BJ (cell line): ENCODE data around the gene ZGPAT. TPM values are rescaled to one million over a fixed set of nuclear protein-coding genes. Genes with fewer than 3 reads are reported as not detected.
"Not testable (repeated sequence)": the region's sequence is repeated elsewhere in the genome, so short reads cannot be mapped to it uniquely, and the experiment has no call there.

Source experiments
- CTCF ChIA-PET: fragments of 350-600 bp; formaldehyde crosslinking; extraction: SDS; loops from one replicate; lab custom pipeline; 2021; ENCODE audit warnings: antibody characterized with exemption, inconsistent platforms; lab: Yijun Ruan, JAX
- POLR2A ChIA-PET: fragments of 300-600 bp; sonication (Branson Sonifier 250); formaldehyde crosslinking; extraction: SDS; loops from one replicate; lab custom pipeline; 2021; ENCODE audit warnings: antibody characterized with exemption; lab: Charles Lee
- DNase-seq: peaks from one replicate; pipeline ENCODE4 v3.0.0-alpha.2; 2011; ENCODE audit warnings: low read depth
- H3K27me3 ChIP-seq: 2 replicates; pipeline ENCODE4 v1.6.0; 2011; ENCODE audit warnings: low read length; ENCODE audit not compliant: control insufficient read depth, insufficient read depth
- H3K36me3 ChIP-seq: 2 replicates; pipeline ENCODE4 v1.5.1; 2011; ENCODE audit warnings: low read length; ENCODE audit not compliant: control insufficient read depth, insufficient read depth
- H3K4me3 ChIP-seq: 2 replicates; pipeline ENCODE4 v1.5.1; 2011; ENCODE audit warnings: low read depth, mild to moderate bottlenecking, control low read depth, low read length
- polyA plus RNA-seq: library from polyadenylated mRNA; depleted of rRNA; stranded (reverse); fragments of >200 nt; gene quantifications from 2 replicates; pipeline ENCODE4 v1.2.3, GENCODE V29; 2011
- TF ChIP-seq, protein P1 (sequence below): IDR thresholded peaks from 2 replicates; pipeline ENCODE4 v1.5.1; 2011; ENCODE audit warnings: low read depth, mild to moderate bottlenecking, control low read depth, inconsistent platforms, low read length, moderate library complexity; ENCODE audit not compliant: insufficient read depth

ZGPAT gene
- polyA plus RNA-seq, 1 experiment = 15.9 TPM

DNA sequence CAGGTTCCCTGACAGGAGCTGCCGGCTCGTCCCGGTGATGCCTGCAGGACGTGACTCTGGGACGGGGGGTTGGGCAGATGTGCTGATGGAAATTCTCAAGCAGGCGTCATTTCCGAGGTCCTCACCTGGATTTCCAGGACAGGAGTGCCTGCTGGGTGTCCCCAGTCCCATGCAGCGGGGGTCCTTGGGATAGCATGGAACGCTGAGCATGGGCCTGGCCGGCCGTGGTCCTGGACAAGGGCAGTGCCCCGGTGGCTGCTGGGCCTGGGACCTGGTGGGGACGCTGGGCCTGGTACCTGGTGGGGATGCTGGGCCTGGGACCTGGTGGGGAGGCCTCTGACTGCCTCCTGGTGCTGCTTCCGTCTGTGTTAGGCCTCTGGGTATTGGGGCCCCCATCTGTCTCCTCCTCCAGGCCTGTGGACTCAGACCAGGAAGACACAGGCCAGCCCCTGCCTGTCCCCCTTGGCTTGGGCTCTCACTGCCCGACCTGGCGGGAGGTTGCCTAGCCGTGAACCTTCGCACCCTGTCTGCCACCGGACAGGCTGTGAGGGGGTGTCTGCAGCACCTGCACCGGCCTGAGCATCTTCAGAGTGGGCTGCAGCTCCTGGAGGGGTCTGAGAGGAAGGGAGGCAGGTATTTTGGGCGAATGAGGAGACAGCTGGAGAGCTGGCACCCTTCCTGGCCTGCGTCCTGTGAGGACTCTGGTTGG is 43.5 kb upstream of the ZGPAT start:
- no peak for DNase-seq
- TF ChIP-seq, protein P1, sequence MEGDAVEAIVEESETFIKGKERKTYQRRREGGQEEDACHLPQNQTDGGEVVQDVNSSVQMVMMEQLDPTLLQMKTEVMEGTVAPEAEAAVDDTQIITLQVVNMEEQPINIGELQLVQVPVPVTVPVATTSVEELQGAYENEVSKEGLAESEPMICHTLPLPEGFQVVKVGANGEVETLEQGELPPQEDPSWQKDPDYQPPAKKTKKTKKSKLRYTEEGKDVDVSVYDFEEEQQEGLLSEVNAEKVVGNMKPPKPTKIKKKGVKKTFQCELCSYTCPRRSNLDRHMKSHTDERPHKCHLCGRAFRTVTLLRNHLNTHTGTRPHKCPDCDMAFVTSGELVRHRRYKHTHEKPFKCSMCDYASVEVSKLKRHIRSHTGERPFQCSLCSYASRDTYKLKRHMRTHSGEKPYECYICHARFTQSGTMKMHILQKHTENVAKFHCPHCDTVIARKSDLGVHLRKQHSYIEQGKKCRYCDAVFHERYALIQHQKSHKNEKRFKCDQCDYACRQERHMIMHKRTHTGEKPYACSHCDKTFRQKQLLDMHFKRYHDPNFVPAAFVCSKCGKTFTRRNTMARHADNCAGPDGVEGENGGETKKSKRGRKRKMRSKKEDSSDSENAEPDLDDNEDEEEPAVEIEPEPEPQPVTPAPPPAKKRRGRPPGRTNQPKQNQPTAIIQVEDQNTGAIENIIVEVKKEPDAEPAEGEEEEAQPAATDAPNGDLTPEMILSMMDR = no peak
- ChIA-PET POLR2A (interaction anchor here (0.7 kb wide), 1 partner anchor 1566 kb away, joined by 4 read pairs; no protein-coding TSS in a partner anchor), CTCF (no interaction called here)
- Histone ChIP-seq H3K36me3 (peaks cover 50% of the 10 kb centered on the region), H3K27me3 (no peaks in the 10 kb centered on the region), H3K4me3 (no peak overlapping the region)

DNA sequence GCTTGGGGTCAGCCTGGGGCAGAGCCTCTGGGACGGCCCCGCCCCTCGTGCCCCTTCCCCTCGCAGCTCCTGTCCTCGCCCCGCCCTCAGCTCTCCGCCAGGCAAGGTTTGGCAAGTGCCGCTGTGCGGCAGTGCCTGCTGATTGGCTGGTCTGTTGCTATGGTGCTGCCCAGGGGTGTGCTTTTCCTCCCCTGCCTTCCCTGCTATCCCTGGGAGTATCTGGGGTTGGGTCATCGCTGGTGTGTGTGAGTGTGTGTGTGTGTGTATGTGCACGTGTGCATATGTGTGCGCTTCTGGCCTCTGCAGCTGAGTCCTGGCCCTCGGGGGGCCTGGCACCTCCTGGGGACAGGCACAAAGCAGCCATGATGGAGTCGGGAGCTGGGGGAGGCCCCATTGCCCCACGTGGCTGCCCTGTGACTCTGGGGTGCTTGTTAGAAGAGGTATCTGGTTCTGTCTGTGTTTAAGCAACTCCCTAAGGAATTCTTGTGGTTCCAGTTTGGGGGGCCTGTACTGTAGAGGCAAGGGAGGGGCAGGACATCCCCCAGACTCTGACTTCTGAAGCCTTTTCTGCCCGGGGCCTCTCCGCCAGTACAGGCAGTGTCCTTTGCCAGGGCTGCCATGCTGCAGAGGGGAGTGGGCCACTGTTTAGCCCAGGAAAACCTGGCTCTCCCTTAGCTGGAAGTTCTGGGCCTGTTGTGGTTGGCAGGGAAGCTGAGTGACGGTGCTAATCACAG is 42.8 kb upstream of the ZGPAT start:
- ChIA-PET CTCF (no interaction called here), POLR2A (interaction anchor here (0.7 kb wide), 1 partner anchor 1567 kb away, joined by 4 read pairs; no protein-coding TSS in a partner anchor)
- TF ChIP-seq, protein P1 = no peak
- no peak for DNase-seq
- H3K4me3 ChIP-seq = no peak overlapping the region
- peaks cover 50% of the 10 kb centered on the region for H3K36me3 ChIP-seq
- H3K27me3 ChIP-seq = no peaks in the 10 kb centered on the region

DNA sequence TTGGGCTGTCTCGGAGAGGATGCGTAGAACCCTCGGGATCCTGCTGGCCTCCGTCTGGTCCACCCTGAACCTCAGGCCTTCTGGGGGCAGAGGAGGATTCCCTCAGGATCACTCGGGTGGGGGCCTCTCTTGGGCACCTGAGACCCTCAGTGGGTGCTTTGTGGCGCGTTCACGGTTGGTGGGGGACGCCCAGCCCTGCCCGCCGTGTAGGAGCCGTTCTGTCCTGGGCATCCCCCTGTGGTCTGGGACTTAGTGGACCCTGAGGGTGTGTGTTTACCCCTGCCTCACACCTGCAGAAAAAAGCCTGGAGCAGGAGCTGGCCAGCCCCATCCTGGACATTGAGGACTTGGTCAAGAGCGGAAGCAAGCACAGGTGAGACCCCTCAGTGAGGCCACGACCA is 42.1 kb upstream of the ZGPAT start:
- peaks cover 50% of the 10 kb centered on the region for H3K36me3 ChIP-seq
- H3K4me3 ChIP-seq = no peak overlapping the region
- H3K27me3 ChIP-seq = no peaks in the 10 kb centered on the region
- no peak for DNase-seq
- TF ChIP-seq, protein P1 = no peak
- CTCF ChIA-PET = no interaction called here
- POLR2A ChIA-PET = no interaction called here

DNA sequence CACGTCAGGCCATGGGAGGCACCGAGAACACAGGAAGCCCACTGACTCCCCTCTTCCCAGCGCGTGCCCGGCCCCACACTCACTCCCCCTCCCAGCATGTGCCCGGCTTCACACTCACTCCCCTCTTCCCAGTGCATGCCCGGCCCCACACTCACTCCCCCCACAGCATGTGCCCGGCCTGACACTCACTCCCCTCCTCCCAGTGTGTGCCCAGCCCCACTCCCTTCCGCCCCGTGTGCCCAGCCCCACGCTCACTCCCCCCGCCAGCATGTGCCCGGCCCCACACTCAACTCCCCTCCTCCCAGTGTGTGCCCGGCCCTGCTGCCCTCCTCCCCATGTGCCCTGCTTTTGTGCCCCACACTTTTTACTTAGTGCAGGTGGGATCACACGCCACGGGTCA is 40.0 kb upstream of the ZGPAT start:
- TF ChIP-seq, protein P1 = no peak
- peaks cover 39% of the 10 kb centered on the region for H3K36me3 ChIP-seq
- POLR2A ChIA-PET = no interaction called here
- DNase-seq = no peak
- no peak overlapping the region for H3K4me3 ChIP-seq
- H3K27me3 ChIP-seq = no peaks in the 10 kb centered on the region
- CTCF ChIA-PET = no interaction called here

DNA sequence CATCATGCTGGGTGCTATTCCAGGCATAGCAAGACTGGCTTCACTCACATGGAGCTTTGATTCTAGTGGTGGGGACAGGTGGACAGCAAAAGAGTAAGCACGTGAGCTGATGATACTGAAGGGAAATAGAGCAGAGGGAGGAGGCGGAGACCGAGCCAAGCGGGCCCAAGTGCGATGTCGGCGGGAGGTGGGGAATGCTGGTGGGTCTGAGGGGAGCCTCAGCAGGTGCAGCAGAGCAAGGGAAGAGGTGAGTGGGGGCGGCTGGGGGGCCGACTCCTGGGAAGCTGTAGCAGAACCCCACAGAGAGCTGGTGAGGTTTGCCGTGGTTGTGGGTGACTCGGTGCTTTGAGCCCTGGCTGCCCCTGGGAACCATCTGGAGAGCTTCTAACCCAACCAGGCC is 39.5 kb upstream of the ZGPAT start:
- TF ChIP-seq, protein P1 = no peak
- ChIA-PET CTCF (no interaction called here), POLR2A (no interaction called here)
- no peaks in the 10 kb centered on the region for H3K27me3 ChIP-seq
- H3K36me3 ChIP-seq = peaks cover 34% of the 10 kb centered on the region
- DNase-seq = no peak
- no peak overlapping the region for H3K4me3 ChIP-seq

DNA sequence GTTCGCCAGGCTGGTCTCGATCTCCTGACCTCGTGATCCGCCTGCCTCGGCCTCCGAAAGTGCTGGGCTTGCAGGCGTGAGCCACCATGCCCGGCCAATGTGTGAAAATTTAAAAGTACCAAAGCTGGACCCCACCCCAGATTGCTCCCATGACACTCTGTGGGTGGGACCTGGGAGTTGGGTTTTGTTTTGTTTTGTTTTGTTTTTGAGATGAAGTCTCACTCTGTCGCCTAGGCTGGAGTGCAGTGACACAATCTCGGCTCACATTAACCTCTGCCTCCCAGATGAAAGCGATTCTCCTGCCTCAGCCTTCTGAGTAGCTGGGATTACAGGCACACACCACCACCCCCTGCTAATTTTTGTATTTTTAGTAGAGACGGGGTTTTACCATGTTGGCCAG is 36.1 kb upstream of the ZGPAT start:
- H3K27me3 ChIP-seq, DNase-seq, POLR2A ChIA-PET, H3K4me3 ChIP-seq: not testable (repeated sequence)
- CTCF ChIA-PET = interaction anchor here (0.5 kb wide), 1 partner anchor 93 kb away, joined by 3 read pairs; no protein-coding TSS in a partner anchor
- H3K36me3 ChIP-seq = peaks cover 23% of the 10 kb centered on the region
